Dermis blood vessel endothelial cell (primary cell): Measurements from ENCODE around the gene MTMR12. TPM values are rescaled to one million over a fixed set of nuclear protein-coding genes. Genes with fewer than 3 reads are reported as not detected.
A peak's percentile ranks its signal among the peaks of the same experiment; 100 is the strongest.

Source experiments
- DNase-seq: peaks from one replicate; pipeline ENCODE4 v3.0.0; 2010
- total RNA-seq: library from RNA; depleted of rRNA; stranded (reverse); fragments of >200 nt; gene quantifications from 2 replicates; pipeline ENCODE4 v1.2.3, GENCODE V29; 2014

Gene MTMR12
- total RNA-seq, 1 donor from 2014 or later = 45.6 TPM

DNA sequence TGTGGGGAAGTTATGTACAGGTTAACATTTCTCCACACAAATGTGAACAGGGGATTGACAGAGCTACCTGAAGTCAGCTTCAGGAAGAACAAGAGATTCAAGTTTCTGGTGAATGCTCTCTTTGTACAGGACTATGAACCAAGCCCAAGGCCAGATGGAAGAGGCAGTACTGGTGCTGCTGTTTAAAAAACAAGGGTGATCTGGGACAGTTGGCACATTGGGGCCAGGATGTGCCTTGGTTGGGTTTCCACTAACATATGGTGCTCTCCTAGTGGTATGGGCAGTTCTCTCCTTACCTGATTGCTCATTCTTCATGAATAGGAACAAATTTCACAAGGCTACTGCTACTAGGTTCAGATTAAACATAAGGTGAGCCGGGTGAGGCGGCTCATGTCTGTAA, 40.0 kb downstream of the MTMR12 start:
- DNase-seq = no peak

DNA sequence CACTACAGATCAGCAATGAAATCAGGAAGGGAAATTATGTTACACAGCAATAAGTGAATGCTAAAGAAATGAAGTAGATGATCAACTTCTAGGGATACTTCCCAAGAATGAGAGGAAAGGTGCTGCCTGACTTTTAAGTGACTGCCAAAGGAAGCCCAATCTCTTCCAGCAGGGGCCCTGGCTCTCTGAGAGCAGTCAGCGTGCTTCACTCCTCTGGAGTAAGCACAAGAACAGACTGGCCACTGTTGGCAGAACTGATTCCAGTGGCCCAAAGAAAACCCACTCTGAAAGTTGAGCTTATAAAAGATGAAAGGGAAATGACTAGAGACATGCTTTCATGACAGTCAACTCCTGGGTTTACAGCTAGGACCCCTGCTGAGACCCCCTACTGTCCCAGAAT, 41.8 kb downstream of the MTMR12 start:
- DNase-seq = no peak

DNA sequence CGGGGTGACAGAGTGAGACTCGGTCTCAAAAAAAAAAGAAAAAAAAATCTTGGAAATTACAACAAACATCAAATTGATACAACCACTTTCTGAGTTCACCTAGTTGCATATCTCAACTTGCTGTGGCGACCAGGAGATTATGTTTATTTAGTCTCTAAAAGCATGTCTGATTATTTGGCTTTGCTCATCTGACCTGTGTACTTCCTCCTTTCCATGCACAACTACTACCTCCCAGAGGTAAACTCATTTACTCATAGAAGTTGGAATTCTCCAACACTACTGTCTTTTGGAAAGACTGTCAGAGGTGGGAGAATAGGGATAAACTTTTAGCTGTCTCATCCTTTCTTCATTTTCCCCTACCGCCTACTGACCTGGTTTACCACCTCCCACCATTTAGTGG, 42.6 kb downstream of the MTMR12 start:
- no peak for DNase-seq

DNA sequence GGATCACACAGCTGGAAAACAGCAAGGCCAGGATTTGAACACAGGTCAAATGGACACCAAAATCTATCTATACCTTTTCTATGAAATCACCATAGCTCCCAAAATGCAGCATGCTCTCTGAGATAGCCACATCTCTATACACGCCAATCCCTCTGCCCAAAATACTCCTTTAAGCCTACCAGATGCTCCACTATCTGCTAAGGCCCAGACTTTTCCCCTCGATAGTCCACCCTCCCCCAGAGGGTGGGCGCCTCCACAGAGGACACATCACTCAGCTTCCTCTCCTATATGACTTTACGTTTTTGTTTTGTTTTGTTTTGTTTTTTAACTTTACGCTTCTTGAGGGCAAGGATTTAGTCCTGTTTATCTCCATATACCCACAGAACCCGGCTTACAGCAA, 46.8 kb downstream of the MTMR12 start:
- no peak for DNase-seq

DNA sequence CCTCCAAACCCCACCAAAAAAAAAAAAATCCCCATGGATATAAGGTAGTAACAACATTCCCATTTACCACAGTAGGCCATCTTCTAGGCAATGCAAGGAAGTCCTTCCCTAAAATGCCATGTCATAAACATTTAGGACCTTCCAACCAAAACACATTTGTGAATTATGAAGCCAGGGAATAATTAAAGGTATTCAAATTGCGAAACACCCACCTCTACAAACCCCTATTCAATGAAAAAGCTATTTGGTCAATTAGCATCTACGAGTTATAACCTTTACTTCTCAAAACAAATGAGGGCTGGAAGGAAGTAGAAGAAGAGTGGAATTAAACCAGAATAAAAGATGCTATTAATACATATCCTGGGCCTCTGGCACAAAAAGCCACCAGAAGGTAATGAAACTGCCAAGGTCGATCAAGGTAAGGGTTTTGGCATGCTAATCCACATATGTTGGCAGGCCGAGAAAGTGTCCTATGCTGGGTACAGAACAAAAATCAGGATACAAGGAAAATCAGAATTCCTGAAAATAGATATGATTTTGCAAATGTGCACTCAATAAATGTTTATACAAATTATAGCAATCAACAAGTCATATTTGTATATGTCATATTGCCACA, 47.7 kb downstream of the MTMR12 start:
- no peak for DNase-seq

DNA sequence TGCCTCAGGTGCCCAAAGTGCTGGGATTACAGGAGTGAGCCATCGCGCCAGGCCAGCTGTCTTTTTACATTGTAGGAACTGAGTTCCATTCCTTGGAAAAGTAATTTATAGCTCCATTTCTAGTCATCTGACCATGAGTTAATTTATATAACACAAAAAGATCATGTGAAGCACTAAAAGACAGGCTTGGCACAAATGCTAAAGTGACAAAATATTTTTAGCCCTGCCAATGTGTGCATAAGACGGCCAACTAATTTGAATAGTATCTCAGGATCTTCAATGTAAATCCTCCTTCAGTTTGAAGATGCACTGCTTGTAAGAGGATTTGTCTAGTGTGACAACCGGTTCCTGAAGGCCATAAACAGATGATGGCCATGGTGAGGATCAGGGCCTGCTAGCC, 49.1 kb downstream of the MTMR12 start:
- DNase-seq = no peak

DNA sequence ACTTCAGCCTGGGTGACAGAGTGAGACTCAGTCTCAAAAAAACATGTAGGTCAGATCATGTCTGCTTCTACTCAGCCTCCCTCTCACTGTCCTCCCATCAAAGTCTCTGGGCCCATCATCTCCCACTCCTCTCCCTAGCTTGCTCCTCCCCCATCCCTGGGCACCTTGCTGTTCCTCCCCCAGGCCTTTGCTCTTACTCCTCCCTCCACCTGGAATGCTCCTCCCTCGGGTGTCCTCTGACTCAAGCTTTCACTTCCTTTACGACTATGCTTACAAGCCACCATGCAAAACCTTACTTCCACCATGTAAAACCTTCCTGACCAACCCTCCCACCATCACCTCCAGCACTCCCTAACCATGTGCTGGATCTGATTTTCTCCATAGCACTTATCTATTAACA, 51.5 kb downstream of the MTMR12 start:
- DNase-seq = peak; percentile 10

DNA sequence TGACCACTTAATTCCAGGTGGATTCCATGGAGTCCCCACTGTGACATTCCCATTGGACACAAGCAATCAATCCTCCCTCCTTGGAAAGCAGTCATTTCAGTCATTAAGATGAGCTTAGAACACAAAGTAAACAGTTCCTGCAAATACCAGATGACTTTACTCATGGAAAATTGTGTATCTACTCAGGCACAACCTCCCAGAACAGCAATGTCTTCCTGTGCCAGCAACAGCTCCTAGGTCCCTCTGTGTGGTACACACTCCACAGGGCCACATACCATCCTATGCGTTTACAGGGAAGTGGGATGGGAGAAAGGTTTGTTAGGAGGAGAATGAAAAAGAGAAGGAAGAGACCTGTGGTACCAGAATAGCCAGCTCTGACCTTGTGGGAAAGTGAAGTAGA, 53.7 kb downstream of the MTMR12 start:
- no peak for DNase-seq

DNA sequence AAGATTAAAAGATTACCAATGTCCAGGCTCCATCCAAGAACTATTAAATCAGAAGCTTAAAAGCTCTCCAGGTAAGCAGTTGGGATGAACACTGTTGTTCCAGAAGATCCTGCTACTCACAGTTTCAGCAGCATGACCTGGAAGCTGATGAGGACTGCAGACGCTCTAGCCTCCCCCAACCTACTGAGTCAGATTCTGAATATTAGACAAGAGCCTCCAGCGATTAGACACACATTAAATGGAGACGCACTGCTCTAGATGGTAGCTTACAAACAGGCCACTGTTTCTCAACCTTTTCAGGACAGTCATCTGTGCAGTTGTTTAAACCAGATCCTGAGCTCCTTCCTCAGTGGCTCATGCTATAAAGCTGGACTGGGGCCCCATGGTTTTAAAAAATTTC, 54.3 kb downstream of the MTMR12 start:
- no peak for DNase-seq

DNA sequence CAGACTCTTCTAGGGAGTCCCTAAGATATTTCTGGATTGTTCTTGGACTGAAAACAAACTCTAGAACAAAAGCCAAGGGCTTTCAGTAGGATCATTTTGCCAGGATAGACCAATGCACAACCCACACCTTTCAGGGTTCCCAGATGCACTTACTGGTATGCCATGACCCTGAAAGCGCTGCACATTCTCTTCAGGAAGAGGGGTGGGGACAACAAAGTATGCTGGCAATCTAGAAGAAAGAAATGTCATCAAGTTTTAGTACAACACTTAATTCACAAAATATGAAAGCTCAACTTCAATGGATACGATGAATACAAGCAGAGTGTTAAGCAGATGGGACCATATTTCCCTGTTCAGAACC, 57.2 kb downstream of the MTMR12 start:
- no peak for DNase-seq

DNA sequence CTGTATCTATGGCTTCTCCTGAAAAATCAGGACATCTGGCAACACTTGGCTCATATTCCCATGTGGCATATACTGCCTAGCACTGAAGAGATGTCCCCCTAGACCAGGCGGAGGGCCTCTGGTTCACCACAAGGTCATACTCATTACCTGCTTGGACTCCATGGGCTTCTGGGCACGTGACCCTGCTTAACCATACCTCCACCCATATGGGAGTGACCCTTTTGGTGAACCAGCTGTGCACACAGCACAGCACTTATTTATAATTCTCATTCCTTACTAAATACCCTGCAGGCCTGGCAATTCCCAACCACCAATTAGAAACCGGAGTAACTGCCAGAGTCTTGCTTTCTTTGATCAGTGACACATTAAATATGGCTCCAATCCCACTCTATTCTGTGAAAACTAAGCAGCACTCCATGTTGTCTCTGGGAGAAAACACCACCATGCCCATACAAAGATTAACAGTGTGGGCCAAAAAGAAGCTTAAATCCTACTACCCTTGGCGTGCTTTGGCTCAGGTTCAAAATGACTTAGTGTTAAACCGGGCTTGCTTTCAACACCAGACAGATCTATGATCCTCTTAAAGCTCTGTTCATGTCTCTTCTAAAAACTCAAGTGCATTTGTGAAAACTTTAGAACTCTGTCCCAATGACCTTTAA, 57.7 kb downstream of the MTMR12 start:
- DNase-seq = no peak

DNA sequence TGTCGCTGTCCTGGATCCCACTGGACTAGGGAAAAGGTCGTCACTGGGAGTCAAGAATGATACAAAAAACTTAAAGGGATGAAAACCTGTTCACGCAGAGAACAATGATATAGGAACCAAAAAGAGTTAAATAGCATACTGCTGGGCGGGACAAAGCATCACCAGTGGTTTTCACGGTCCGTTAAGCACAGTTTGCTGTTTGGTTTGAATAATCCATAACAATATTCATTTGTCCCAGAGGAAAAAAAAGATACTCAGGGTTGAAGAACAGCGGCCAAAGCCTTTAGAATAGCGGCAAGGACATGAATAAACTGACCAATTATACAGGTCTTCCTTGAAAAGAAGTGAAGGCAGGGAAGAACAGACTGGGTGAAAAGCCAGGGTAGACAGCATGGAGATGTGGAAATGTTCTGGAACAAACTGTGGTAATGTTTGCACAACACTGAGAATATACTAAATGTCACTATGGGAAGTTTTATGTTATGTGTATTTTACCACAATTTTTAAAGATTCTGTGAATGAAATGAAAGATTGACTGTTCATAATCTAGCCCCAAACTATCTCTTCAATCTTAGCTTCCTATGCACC, 60.8 kb downstream of the MTMR12 start:
- DNase-seq = no peak

DNA sequence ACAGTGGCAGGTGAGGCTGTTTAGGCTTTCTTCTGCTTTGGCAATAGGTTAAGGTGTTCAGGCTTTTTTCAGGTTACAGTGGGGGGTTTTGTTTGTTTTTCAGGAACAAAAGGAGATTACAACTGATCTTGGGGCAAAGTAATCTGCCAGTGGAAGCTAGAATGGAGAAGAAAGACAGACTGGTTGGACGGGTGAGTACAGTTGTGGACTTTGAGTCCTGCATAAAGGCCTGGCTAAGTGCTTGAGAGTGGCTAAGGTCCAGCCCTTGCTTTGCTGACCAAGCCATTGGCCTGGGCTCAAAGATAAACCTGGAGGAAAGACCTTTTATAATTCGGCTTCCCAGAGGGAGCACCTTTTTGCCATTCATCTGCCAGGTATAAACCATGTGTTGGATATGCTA, 63.1 kb downstream of the MTMR12 start:
- no peak for DNase-seq

DNA sequence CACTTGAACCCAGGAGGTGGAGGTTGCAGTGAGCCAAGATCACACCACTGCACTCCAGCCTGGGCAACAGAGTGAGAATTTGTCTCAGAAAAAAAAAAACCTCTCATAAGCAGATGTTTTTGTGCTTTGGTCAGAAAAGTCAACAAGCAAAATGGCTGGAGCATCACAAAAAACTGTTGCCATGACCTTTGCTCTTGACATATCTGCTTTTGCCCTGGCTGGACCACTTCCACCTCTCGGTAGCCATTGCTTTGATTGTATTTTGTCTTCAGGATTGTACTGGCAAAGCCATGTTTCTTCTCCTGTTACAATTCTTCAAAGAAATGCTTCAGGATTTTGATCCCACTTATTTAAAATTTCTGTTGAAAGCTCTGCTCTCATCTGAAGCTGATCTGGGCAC, 67.0 kb downstream of the MTMR12 start:
- DNase-seq = no peak

DNA sequence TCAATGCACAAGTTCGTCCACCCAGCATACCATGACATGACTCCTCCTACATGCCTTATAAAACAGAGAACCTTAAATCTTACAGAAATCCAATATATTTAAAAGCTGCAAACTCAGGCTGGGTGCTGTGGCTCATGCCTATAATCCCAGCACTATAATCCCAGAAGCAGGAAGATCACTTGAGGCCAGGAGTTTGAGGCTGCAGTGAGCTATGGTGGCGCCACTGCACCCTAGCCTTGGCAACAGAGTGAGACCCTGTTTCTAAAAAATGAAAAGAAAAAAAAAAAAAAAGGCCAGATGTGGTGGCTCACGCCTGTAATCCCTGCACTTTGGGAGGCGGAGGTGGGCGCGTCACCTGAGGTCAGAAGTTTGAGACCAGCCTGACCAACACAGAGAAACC, 68.7 kb downstream of the MTMR12 start:
- DNase-seq = no peak

DNA sequence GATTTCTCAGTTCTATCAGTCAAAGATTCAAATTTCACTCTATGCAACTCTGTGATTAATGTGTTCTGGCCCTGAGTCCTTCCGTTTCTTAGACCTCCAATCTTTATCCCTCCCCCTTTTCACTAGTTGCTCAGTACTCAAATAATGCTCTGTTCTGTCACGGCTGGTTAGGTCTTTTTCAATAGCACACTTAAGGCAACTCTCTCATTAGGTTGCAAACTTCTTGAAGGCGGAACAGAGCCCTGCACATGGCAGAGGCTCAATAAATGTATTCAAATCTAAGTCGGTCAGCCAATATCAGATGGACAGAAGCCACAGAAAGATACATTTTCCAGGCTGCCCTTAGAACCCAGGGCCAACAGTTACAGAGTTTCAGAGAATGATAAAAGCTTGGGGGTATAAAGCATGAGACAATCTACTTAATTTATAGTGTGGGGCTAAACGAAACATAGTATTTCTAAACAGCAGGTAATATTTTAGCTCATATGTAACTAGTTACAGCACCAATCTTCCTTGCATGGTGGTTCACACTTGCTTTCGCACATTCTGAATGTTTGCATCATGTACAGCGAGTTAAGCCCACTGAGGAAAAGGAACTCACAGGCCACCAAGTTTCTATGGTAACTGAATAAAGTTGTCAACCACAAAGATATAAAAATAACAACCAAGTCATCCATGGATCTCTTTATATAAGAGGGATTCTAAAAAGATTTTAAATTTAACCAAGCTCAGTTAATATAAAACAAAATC, 71.5 kb downstream of the MTMR12 start:
- DNase-seq = no peak

DNA sequence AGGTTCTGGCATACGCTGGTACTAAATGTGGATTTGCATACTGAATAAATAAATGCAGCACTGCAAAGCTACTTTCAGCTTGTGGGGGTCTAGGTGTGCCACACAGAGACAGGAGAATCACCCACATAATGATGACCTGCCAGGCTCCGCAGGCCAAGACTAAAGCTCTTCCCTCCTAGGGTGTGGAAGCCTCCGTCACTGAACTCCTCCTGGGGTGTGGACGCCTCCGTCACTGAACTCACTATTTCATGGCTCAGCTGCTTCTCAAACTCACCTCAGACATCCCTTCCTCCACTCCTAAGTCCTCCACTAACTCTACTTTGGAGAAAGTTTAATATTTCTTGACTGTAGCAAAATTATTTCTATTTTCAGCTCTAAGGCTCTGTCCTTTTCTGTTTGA, 73.4 kb downstream of the MTMR12 start:
- no peak for DNase-seq

DNA sequence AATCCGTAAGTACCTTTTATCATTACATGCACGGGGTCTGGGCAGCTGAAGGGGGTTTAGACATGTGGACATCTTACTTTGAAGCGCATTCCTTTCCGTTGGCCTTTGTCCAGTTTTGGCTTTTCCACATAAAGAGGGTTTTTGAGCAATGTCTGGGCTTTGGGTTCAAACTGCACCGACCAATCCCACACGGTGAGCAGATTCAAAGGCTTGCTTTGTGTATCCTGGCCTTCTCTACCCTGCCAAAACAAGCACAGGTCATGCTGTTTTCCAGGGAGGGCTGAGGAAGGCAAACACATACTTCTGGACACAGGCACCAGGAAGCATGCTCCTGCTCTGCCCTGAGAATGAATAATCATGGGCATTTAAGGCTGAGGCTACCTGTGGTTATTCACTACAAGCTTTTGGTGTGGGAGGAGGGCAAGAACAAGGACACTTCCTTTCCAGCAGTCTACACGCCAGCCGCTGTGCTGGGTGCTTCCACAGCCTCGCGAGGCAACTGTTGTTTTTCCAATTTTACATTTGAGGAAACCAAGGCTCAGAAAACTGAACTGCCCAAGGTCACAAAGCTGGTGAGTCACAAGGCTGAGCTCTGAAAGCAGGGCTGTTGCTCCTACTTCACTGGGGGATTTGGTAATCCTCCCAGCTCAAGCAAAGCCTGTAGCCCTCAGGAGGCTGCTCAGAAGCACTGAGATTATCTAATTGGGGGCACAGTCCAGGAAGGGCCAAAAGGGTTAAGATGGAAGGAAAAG, 78.9 kb downstream of the MTMR12 start:
- DNase-seq = peak; percentile 72

DNA sequence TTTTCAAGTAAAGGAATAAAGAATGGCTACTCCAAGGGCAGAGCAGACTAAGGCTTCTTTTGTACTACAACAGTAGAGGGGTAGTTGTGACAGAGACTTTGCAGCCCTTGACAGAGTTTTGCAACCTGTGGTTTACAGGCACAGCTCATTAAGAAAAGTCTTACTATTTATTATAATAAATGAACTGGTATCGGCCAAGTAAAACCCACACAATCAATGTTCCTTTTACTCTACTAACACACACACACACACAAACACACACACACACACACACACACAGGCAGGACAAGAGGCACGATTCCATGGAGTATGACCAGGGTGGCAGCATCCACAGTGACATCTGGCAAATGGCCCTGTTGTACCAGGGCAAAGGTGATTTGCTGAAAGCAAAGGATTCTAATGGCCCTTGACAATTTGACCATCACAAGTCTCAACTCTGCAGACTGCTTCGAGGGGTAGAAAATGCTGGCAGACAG, 79.5 kb downstream of the MTMR12 start:
- no peak for DNase-seq

DNA sequence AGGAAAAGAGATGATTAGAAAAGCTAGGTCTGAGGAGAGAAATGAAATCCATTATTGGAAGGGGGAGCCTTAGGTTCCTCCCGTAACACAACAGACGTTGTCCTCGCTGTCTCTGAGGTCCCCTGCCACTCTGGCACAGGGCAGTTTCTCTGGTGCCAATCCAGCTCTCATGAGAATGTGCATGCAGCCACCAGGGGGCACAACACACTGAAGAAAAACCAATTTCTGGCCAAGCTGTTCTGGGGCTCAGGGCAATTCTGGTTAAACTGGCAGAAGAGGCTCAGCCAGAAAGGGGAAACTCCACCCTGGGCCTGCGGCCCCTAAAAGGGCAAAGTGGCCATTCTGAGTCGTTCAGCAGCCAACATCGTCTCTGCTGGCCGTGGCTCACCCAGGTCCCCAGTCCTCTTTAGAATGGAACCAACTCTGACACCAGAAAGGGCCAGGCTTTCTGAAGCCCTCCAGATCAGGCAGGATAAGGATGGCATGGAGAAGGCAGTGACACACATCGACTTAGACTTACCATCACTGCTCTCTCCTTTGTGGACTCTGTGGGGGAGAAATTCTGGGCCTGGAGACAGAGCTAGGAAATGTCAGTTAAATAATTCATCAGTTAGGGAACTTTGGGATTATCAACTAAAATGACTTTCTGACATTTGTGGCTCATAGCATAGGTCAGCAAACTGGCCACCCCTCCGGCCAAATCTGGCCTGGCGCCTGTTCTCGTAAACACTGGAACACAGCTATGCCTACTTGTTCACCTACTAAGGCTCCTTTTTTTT, 80.1 kb downstream of the MTMR12 start:
- DNase-seq = peak; percentile 89

DNA sequence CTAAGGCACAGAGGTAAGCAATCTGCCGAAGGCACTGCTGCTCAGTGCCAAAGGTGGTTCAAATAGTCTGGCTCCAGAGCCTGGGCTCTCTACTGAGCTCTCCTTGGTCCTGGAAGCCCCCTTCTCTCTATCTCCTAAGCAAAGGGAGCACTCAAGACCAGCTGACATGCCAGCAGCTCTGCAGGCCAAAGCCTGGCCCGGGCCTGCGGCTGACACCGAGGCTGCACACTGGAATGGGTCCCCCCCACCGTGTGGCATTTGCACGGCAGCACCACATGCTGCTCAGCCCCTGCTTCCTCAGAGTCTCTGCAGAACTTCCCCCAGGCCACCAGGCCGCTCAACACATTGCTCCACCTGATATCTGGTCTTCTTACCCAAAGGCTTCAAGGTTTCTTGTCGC, 80.8 kb downstream of the MTMR12 start:
- DNase-seq = no peak

DNA sequence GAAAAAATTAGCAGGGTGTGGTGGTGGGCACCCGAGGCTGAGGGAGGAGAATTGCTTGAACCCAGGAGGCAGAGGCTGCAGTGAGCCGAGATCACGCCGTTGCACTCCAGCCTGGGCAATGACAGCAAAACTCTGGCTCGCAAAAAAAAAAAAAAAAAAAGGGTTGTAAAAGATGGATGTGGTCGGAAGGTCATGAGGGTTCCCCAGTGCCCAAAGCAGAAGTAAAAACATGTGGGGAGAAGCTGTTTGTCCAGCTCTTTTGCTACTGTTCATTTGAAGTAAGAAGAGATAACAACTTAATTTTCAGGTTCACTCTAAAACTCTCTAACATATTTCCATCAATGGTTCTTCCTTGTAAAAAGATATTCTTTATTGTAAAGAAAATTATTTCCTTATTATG, 81.5 kb downstream of the MTMR12 start:
- no peak for DNase-seq
